GM18519 (cell line): Measurements from ENCODE around the gene SLC25A38.

Experiments
- ATAC-seq: cut with Tn5 transposase; IDR thresholded peaks from one replicate; pipeline ENCODE4 v1.9.1; 2021; ENCODE audit warnings: mild to moderate bottlenecking, moderate library complexity; ENCODE audit not compliant: unreplicated experiment, low FRiP score

Gene SLC25A38

DNA sequence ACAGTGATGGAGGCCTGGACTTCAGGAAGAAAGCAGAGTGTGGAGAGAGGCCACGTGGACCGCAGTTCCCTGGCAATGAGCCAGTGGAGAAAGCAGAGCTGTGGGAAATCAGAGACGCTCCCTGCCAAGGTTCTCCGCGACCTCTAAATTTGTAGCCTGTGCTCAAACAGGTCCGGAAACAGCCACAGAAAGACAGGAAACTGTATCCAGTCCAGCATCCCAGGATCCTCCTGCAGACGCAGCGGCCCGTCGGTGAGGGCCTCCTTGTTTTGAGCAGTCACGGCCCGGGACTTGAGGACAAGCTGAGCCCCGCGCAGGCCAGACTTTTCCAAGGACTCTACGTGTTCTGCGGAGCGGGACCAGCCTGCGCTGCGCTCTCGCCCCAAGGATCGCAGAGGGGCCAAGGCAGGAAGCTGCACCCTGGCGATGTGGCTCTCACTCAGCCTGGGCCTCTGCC, 45.6 kb downstream of the SLC25A38 start:
- no peak for ATAC-seq

- ATAC-seq: no peak
Observed at GRCh38 chr3:39429466-39429865, 46.3 kb downstream of the SLC25A38 start.

GRCh38 chr3:39432342-39432741, 49.2 kb downstream of the SLC25A38 start:
- ATAC-seq: no peak

DNA sequence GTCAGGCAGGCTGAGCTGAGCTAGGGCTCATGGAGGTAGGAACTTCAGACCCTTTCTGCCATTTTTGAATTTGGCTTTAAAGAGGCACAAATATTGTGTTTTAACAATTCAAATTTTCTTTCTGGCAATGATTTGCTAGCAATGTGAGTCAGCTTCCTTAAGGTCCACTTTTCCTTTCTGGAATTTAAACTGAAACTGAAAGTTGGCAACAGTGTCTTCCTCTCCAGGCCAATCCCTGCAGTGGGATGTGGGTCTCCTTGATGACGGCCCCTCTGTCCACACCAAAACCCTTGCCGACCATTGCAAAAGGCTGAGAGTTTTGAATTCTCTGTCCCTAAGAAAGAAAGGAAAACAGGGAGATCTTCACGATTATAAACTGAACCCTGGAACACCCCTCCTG, 50.5 kb downstream of the SLC25A38 start:
- ATAC-seq: no peak

- ATAC-seq: peak; percentile 53
Observed at GRCh38 chr3:39434574-39434973, 51.4 kb downstream of the SLC25A38 start.

DNA sequence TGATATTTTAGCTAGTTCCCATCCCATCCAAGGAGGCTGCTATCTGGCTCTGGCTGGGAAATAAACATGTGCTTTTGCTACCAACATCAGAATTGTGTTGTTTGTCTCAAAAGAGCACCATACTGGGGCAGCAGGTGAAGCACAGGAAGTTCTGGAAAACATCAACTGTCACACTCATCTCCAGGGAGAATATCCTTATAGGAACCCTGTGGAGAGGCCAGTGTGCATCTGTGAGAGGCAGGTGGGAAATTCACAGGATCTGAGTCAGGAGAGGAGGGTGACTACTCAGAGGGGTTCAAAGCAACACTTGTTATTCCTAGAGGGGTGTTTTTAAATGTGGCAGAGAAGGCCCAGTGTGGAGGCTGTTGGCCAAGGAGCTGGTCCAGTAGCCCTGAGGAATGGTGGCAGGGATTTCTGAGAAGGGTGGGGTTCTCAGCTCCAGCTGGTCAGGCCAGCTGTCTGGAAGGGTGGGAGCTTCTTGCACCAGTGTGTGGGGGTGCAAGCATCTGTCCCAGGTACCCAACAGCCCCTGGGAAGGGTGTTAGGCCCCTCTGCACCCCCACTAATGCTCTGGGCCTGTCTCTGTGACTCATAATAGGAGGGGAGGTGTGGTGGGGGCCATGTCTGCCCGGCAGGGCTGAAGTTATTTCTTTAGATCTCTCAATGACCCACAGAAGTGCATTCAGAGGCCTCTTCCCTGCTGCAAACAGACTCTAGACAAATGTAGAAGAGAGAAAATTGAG, 52.0 kb downstream of the SLC25A38 start:
- ATAC-seq: no peak

DNA sequence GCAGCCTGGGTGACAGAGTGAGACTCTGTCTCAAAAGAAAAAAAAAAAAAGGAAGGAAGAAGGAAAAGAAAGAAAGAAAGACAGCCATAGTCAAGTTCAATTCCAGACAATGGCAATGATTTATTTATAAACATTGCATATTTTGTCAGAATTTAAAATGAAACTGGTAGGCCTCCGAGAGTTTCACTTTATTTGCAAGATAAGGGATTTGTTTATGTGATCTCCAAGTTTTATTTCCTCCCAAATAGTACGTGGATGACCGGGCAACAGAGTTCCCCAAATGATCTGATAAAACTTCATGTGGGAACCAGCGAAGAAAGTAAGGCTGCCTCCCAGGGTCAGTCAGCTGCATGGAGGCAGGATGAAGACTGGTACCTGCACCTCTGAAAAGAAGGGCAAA, 55.7 kb downstream of the SLC25A38 start:
- no peak for ATAC-seq

- ATAC-seq: no peak
Observed at GRCh38 chr3:39440316-39440715, 57.1 kb downstream of the SLC25A38 start.

DNA sequence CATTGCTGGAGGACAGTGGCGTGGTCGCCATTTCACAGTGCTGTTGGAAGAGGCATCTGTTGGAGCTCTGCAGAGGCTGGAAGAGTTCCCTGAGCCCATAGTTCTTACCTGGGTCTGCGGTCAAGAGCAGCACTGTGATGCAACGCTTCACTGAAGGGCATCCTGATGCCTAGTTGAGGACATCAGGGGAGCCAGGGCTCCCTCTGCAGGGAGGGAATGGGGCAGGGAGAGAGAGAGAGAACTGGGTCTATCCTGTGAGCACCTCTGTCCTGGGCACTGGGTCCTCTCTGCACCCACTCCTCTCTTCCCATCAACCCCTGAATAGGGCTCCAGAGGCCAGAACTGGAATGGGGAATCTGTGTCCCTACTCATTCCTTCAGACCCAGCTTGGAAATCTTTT, 60.4 kb downstream of the SLC25A38 start:
- no peak for ATAC-seq

DNA sequence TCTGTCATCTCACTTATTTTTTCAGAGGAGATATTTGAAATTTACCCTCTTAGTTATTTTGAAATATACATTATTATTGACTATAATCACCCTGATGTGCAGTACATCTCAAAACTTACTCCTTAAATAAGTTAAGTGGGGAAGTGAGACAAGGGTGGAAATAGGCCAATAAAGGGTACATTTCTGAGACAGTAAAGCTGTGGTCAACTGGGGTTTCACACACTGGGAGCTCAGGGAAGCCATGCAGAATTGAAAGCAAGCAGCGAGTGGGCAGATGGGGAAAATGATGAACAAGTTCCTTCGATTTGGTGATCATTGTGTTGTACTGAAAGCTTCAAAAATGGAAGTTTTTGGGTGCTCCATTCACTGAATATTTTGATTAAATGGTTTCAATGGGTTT, 62.8 kb downstream of the SLC25A38 start:
- ATAC-seq: no peak

GRCh38 chr3:39446444-39446843, 63.3 kb downstream of the SLC25A38 start:
- ATAC-seq: no peak
